Panc1 (cell line): ENCODE data around the gene RILPL2. TPM values are rescaled to one million over a fixed set of nuclear protein-coding genes. Genes with fewer than 3 reads are reported as not detected.

Source experiments
- ATAC-seq: fragments of 200-7000 bp; cut with Tn5 transposase; 2 replicates; pipeline ENCODE4 v1.9.1; 2020; ENCODE audit warnings: mild to moderate bottlenecking, moderate library complexity
- BruUV-seq: library from RNA; stranded (reverse); fragments of 400-500 nt; replicated peaks from 2 replicates; lab custom pipeline; 2021; lab: Mats Ljungman, UMichigan
- CTCF ChIA-PET: fragments of 300-600 bp; sonication (Branson Sonifier 250); formaldehyde crosslinking; loops from one replicate; lab custom pipeline; 2022; ENCODE audit warnings: antibody characterized with exemption; lab: Charles Lee
- POLR2A ChIA-PET: fragments of 300-600 bp; sonication (Branson Sonifier 250); formaldehyde crosslinking; loops from one replicate; lab custom pipeline; 2022; ENCODE audit warnings: antibody characterized with exemption; lab: Charles Lee
- DNase-seq: peaks from one replicate; pipeline ENCODE4 v3.0.0-alpha.2; 2010; ENCODE audit warnings: low read depth, low spot score
- H3K27ac ChIP-seq: 2 replicates; pipeline ENCODE4 v1.5.1; 2011; ENCODE audit warnings: mild to moderate bottlenecking, low read length, inconsistent platforms
- H3K27me3 ChIP-seq: fragments of 200-500 bp; sonication (Bioruptor generic); 2 replicates; pipeline ENCODE4 v1.6.0; 2014; ENCODE audit warnings: low read length, inconsistent platforms; ENCODE audit not compliant: control insufficient read depth, insufficient read depth
- H3K36me3 ChIP-seq: fragments of 200-500 bp; sonication (Bioruptor generic); 2 replicates; pipeline ENCODE4 v1.5.1; 2014; ENCODE audit warnings: inconsistent platforms, mild to moderate bottlenecking, low read length, moderate library complexity; ENCODE audit not compliant: control insufficient read depth, insufficient read depth
- H3K4me1 ChIP-seq: 2 replicates; pipeline ENCODE4 v1.5.1; 2011; ENCODE audit warnings: inconsistent platforms, mild to moderate bottlenecking, low read length, moderate library complexity; ENCODE audit not compliant: control insufficient read depth, insufficient read depth
- H3K4me3 ChIP-seq, 2 experiments: 2 replicates each; pipeline ENCODE4 v1.5.1; 2011 to 2012; ENCODE audit warnings: low read depth in 2 of 2, low read length in 2 of 2, mild to moderate bottlenecking in 2 of 2, inconsistent platforms in 1 of 2, moderate library complexity in 1 of 2
- H3K9me3 ChIP-seq: fragments of 200-500 bp; sonication (Bioruptor generic); 2 replicates; pipeline ENCODE4 v1.5.1; 2014; ENCODE audit warnings: low read depth, mild to moderate bottlenecking, inconsistent platforms, low read length, moderate library complexity; ENCODE audit not compliant: control insufficient read depth, insufficient read depth
- CTCF ChIP-seq: fragments of 450-650 bp; IDR thresholded peaks from 2 replicates; pipeline ENCODE4 v1.5.1; 2017; ENCODE audit warnings: mild to moderate bottlenecking
- POLR2AphosphoS5 ChIP-seq: IDR thresholded peaks from 2 replicates; pipeline ENCODE4 v1.6.1; 2012; ENCODE audit warnings: mild to moderate bottlenecking, low read depth, low read length, moderate library complexity
- REST ChIP-seq, 2 experiments: IDR thresholded peaks; 2 replicates each; pipeline ENCODE4 v1.6.1; 2011 to 2012; ENCODE audit warnings: low read depth in 2 of 2, control low read depth in 1 of 2, low read length in 1 of 2, mild to moderate bottlenecking in 1 of 2, moderate library complexity in 1 of 2; ENCODE audit not compliant: insufficient read depth in 1 of 2
- SIN3A ChIP-seq: IDR thresholded peaks from 2 replicates; pipeline ENCODE4 v1.6.1; 2012; ENCODE audit warnings: low read depth, mild to moderate bottlenecking, low read length, moderate library complexity, borderline replicate concordance; ENCODE audit not compliant: insufficient read depth
- TCF7L2 ChIP-seq: IDR thresholded peaks from 2 replicates; pipeline ENCODE4 v1.6.1; 2011; ENCODE audit warnings: mild to moderate bottlenecking, low read depth, low read length, inconsistent platforms
- in situ Hi-C: cut with HindIII; loops from 2 replicates; pipeline ENCODE4 v1.10.0; 2016; ENCODE audit warnings: low sequenced_read_pairs, low pct_unique_long_range_greater_than_20kb
- intact Hi-C: fragments of 100-400 bp; cut with micrococcal nuclease; formaldehyde crosslinking; loops from one replicate; pipeline ENCODE4 v1.10.0; 2022; ENCODE audit not compliant: unreplicated experiment
- total RNA-seq: library from RNA; stranded (reverse); gene quantifications from one replicate; pipeline ENCODE4 v1.2.1, GENCODE V29; 2021; ENCODE audit not compliant: unreplicated experiment

RILPL2 gene
- total RNA-seq, 1 experiment from 2014 or later: 5.4 TPM

GRCh38 chr12:123450636-123451035 lies 14.2 kb upstream of the RILPL2 start:
- Histone ChIP-seq H3K27me3 (no peaks in the 10 kb centered on the region), H3K36me3 (no peaks in the 10 kb centered on the region), H3K9me3 (no peaks in the 10 kb centered on the region), H3K4me1 (peaks cover 8% of the 10 kb centered on the region), H3K4me3 (no peak overlapping the region), H3K27ac (no peak overlapping the region)
- ChIA-PET CTCF (no interaction called here), POLR2A (interaction anchor here (0.6 kb wide), 1 partner anchor 133 kb away, joined by 3 read pairs; no protein-coding TSS in a partner anchor)
- DNase-seq: no peak
- no peak for ATAC-seq
- BruUV-seq: no TSS peak
- TF ChIP-seq POLR2AphosphoS5: no peak
- no peak for TF ChIP-seq CTCF
- TF ChIP-seq REST (IDR thresholded peaks at IDR 0.05; ENCODE audit: insufficient read depth in 1 of 2, low read depth in 2 of 2, low read length in 1 of 2): no peak
- no peak for TF ChIP-seq TCF7L2
- TF ChIP-seq SIN3A: no peak
- intact Hi-C loops: no loop called here
- in situ Hi-C loops: no loop called here

- in situ Hi-C loops (no loop called here), intact Hi-C loops (no loop called here)
- no peak overlapping the region for H3K4me3 ChIP-seq
- ATAC-seq (no peak), DNase-seq (no peak)
- CTCF ChIA-PET: interaction anchor here (0.6 kb wide), 1 partner anchor 16 kb away, joined by 4 read pairs; no protein-coding TSS in a partner anchor
- H3K4me1 ChIP-seq: peaks cover 14% of the 10 kb centered on the region
- no TSS peak for BruUV-seq
- no peaks in the 10 kb centered on the region for H3K27me3 ChIP-seq
- H3K36me3 ChIP-seq: no peaks in the 10 kb centered on the region
- H3K9me3 ChIP-seq: no peaks in the 10 kb centered on the region
- no peak overlapping the region; the same call in 1 of the 2 replicates for H3K27ac ChIP-seq
- TF ChIP-seq POLR2AphosphoS5 (no peak), TCF7L2 (no peak), CTCF (no peak), SIN3A (no peak), REST (IDR thresholded peaks at IDR 0.05; ENCODE audit: insufficient read depth in 1 of 2, low read depth in 2 of 2, low read length in 1 of 2) (no peak)
- POLR2A ChIA-PET: interaction anchor here (0.8 kb wide), 1 partner anchor 104 kb away, joined by 3 read pairs; no protein-coding TSS in a partner anchor
These were observed 13.4 kb upstream of the RILPL2 start for GRCh38 chr12:123449856-123450255.
